CD4-positive, alpha-beta T cell treated with Interferon alpha-2 for 1 hour (primary cell): Measurements from ENCODE around the gene MAT2B.
"Not testable (repeated sequence)": the region's sequence is repeated elsewhere in the genome, so short reads cannot be mapped to it uniquely, and the experiment has no call there.

Experiments
- DNase-seq, 2 donors: peaks; one replicate each; pipeline ENCODE4 v3.0.0-alpha.2; 2020 to 2022

MAT2B gene

GRCh38 chr5:163504079-163504931 lies 1.1 kb upstream of the MAT2B start:
- DNase-seq = peak; percentile 43 to 60

GRCh38 chr5:163505049-163505367 lies 411 bp upstream of the MAT2B start:
- DNase-seq = no peak

GRCh38 chr5:163506095-163506457 lies 657 bp downstream of the MAT2B start:
- no peak for DNase-seq

GRCh38 chr5:163506726-163507125 lies 1.3 kb downstream of the MAT2B start:
- peak in 1 of 2 donors; percentile 47 for DNase-seq

GRCh38 chr5:163508753-163509152 lies 3.3 kb downstream of the MAT2B start:
- no peak for DNase-seq

GRCh38 chr5:163509291-163509951 lies 4.0 kb downstream of the MAT2B start:
- DNase-seq = peak in 1 of 2 donors; percentile 5

- DNase-seq = no peak
Measured at GRCh38 chr5:163512526-163512925, 7.1 kb downstream of the MAT2B start.

- DNase-seq = no peak
Measured at GRCh38 chr5:163525096-163525495, 19.7 kb downstream of the MAT2B start.

GRCh38 chr5:163529698-163530097 lies 24.3 kb downstream of the MAT2B start:
- DNase-seq = no peak

GRCh38 chr5:163531272-163531671 lies 25.9 kb downstream of the MAT2B start:
- DNase-seq = no peak

GRCh38 chr5:163532171-163533084 lies 27.0 kb downstream of the MAT2B start:
- DNase-seq = no peak

- DNase-seq = no peak
Measured at GRCh38 chr5:163533223-163533622, 27.8 kb downstream of the MAT2B start.

GRCh38 chr5:163534492-163535094 lies 29.2 kb downstream of the MAT2B start:
- no peak for DNase-seq

- no peak for DNase-seq
Measured at GRCh38 chr5:163535290-163535689, 29.9 kb downstream of the MAT2B start.

- DNase-seq = not testable (repeated sequence)
Measured at GRCh38 chr5:163536442-163536841, 31.0 kb downstream of the MAT2B start.

- DNase-seq = no peak
Measured at GRCh38 chr5:163540696-163541095, 35.3 kb downstream of the MAT2B start.

- no peak for DNase-seq
Measured at GRCh38 chr5:163542771-163543170, 37.4 kb downstream of the MAT2B start.

GRCh38 chr5:163544041-163544440 lies 38.6 kb downstream of the MAT2B start:
- no peak for DNase-seq

GRCh38 chr5:163544836-163545235 lies 39.4 kb downstream of the MAT2B start:
- no peak for DNase-seq

GRCh38 chr5:163548649-163549048 lies 43.2 kb downstream of the MAT2B start:
- no peak for DNase-seq

- DNase-seq = no peak
Measured at GRCh38 chr5:163551156-163551555, 45.7 kb downstream of the MAT2B start.

GRCh38 chr5:163552536-163552935 lies 47.1 kb downstream of the MAT2B start:
- no peak for DNase-seq

GRCh38 chr5:163561339-163561738 lies 55.9 kb downstream of the MAT2B start:
- no peak for DNase-seq
